Activated CD4-positive, alpha-beta T cell treated with anti-CD3 and anti-CD28 coated beads, Interleukin-2, amount 50 U/mL, for 4 hours (primary cell): Measurements from ENCODE around the gene FCRL3.
"Not testable (repeated sequence)": the region's sequence is repeated elsewhere in the genome, so short reads cannot be mapped to it uniquely, and the experiment has no call there.

Source experiments
- DNase-seq, 2 experiments: peaks; one replicate each; pipeline ENCODE4 v3.0.0-alpha.2; 2020

Gene FCRL3, protein sequence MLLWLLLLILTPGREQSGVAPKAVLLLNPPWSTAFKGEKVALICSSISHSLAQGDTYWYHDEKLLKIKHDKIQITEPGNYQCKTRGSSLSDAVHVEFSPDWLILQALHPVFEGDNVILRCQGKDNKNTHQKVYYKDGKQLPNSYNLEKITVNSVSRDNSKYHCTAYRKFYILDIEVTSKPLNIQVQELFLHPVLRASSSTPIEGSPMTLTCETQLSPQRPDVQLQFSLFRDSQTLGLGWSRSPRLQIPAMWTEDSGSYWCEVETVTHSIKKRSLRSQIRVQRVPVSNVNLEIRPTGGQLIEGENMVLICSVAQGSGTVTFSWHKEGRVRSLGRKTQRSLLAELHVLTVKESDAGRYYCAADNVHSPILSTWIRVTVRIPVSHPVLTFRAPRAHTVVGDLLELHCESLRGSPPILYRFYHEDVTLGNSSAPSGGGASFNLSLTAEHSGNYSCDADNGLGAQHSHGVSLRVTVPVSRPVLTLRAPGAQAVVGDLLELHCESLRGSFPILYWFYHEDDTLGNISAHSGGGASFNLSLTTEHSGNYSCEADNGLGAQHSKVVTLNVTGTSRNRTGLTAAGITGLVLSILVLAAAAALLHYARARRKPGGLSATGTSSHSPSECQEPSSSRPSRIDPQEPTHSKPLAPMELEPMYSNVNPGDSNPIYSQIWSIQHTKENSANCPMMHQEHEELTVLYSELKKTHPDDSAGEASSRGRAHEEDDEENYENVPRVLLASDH

DNA sequence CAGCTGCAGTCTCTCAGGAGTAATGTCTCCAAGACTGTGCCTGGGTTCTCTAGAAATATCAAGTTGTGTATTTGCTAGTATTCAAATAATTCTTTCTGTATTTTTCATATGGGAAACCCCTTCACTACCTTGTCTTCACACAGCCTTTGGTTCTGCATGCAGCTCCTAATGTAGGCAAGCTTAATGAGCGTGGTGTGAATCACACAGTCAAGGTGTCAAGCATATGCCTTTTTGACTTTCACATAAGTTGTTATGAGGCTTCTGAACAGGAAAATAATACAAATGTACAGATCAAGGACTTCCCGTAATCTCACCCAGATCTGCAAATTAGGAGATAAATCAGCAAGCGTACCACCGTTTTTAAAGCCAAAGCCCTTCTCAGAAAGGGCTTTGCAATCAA lies at the start of gene FCRL3:
FCRL3 (minus strand) TSS at position 38 of the 400 bp plus-strand sequence. CDS start 280 bp downstream, outside the sequence.
- DNase-seq, result no peak

DNA sequence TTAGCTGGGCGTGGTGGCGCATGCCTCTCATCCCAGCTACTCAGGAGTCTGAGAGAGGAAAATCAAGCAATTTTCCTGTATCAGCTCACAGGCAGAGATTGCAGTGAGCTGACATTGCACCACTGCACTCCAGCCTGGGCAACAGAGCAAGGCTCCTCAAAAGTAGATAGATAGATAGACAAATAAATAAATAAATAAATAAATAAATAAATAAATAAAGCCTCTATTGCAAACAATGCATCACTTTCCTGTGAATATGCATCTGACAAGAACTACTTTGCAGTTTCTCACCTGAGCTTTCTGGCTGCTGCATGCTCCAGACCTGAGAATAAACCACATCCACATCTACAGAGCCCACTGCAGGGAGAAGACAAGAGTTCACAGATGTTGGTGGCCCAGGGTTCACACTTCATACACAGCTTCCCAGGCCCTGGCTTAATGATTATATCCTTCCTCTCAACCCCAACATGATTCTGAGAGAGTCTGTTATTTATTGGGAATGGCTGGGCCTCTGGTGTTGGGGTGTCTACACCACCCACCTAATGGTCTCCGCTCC lies 47.8 kb upstream of the FCRL3 start:
- no peak for DNase-seq

DNA sequence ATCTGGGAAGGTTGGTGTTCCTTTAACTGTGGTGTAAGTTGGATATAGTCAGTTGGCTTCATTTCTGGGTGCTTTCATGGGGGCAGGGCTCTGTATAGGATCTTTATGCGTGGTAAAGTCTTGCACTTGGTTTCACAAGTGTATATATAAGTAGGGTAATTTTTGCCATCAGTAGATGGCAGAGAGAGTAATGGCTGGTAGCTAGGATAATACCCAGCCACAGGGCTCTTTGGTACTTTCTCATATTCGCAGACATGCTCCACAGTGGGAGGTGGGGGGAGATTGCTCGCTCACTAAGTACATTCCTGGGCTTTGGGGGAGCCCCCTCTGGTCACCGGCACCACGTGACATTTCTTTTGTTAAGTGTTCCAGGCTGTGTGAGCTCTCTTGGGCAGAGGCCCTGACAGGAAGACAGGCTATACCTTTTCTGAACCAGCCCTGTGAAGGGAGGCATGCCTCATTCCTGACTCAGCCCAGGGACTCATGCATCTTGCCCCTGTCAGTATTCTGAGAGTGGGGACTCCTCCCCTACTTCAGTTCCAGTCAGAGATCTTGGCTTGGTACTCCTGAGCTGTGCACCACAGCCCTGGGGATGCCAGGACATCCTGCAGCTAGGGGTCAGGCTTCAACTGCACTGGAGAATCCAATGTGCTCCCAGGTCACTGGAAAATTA lies 38.8 kb upstream of the FCRL3 start:
- no peak for DNase-seq

DNA sequence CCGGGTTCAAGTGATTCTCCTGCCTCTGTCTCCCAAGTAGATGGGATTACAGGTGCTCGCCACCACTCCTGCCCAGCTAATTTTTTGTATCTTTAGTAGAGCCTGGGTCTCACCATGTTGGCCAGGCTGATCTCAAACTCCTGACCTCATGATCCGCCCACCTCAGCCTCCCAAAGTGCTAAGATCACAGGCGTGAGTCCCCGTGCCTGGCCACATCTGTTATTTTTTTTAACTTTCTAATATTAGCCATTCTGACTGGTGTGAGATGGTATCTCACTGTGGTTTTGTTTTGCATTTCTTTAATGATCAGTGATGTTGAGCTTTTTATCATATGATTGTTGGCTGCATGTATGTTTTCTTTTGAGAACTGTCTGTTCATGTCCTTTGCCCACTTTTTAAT lies 35.4 kb upstream of the FCRL3 start:
- DNase-seq, result not testable (repeated sequence)

DNA sequence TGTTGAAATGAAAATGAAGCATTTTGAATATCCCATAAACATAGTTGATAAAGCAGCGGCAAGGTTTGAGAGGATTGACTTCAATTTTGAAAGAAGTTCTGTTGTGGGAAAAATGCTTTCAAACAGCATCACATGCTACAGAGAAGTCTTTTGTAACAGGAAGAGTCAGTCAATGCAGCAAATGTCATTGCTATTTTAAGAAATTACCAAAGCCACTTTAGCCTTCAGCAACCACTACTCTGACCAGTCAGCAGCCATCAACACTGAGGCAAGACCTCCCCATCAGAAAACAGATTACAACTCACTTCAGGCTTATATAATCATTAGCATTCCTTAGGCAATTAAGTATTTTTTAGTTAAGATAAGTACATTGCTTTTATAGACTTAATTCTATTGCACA lies 33.8 kb upstream of the FCRL3 start:
- no peak for DNase-seq

DNA sequence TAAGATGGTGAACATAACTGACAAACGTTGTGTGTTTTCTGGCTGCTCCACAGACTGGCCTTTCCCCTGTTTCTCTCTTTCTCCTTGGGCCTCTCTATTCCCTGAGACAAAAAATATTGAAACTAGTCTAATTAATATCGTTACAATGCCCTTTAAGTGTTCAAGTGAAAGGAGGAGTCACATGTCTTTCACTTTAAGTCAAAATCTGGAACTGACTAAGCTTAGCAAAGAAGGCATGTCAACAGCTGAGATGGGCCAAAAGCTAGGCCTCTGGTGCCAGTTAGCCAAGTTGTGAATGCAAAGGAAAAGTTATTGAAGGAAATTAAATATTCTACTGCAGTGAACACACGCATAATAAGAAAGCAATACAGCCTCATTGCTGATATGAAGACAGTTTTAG lies 32.2 kb upstream of the FCRL3 start:
- DNase-seq, result no peak

DNA sequence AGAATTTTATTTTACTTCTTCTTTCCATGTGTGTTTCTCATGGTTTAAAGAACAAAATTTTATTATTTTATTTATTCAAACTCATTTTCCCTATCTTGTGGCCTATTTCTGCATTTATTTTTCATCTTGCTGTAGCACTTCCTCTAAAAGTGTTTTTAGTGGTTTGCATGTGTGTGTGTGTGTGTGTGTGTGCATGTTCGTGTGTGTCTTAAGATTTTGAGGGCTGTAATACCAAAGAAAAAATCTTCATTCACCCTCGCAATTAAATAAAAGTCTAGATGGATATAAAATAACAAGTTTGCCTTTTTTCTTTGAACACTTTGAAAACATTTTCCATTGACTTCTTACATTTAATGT lies 24.6 kb upstream of the FCRL3 start:
- DNase-seq, result no peak

DNA sequence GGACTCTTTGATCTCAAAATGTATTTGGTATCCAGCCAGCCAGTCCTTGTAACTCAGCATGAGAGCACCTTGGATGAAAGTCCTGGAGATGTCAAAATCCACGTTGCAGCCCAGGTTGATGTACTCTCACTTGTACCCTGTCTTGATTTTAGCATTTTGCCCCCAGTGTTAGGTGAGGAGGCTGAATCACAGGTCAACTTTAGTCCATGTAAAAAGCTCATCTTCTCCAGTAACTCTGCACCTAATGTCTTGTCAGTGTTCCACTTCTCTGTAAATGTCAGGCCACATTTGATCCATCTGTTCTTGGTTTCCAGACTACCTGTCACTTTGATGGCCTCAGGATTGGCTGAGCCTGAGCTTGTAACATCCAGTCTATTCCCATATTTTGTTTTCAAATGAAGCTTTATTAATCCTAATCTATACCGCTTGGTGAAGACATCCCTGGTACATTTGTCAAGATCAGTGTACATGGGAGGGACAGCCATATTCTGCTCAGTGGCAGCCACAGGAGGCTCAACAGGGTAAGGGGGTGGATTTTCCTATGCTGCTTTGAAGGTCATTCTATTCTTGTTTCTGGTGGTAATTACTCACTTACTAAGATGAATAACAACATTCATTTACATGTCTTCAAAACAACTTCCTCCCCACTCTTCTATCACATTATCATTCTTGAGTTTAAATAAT lies 24.1 kb upstream of the FCRL3 start:
- DNase-seq, result no peak

DNA sequence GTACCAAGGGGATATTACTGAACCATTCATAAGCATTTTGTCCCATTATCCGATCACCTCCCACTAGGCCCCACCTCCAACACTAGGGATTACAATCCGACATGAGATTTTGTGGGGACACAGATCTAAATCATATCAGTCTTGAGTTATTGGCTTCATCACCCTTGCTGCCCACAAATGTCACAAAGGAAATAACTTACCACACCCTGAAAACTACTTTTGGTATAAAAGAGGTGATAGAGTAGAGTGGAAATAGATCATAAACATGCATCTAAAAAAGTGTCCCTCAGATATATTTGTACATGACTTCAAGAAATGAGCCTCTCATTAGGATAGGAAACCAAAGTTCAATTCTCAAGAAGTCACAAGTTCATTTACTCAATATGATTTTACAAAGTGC lies 22.6 kb upstream of the FCRL3 start:
- DNase-seq, result no peak

DNA sequence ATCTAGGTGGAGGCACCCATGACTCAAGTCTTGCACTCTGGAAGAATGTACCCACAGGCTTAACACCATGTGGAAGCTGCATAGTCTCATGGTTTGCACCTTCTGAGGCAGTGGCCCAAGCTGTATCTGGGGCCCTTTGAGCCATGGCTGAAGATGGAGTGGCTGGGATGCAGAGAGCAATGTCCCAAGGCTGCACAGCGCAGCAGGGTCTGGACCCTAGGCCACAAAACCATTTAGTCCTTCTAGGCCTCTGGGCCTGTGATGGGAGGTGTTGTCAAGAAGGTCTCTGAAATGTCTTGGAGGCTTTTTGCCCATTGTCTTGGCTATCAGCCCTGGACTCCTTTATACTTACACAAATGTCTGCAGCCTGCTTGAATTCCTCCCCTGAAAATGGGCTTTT lies 21.4 kb upstream of the FCRL3 start:
- DNase-seq, result no peak

DNA sequence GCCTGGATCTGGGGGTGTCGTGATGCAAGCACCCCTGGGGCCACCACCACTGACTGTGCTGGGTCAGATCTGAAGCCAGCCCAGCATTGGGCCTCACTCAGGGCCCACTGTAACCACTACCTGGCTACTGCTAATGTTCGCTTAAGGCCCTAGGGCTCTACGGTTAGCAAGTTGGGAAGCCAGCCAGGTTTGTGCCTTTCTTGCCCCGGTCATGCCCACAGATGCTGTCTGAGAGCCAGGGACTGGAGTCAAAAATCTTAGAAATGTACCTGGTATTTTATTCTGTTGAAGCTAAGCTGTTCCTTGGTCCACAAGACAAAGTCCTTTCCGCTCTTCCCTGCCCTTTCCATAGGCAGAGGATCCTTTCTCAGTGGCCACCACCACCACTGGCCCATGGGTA lies 15.2 kb upstream of the FCRL3 start:
- DNase-seq, result no peak

DNA sequence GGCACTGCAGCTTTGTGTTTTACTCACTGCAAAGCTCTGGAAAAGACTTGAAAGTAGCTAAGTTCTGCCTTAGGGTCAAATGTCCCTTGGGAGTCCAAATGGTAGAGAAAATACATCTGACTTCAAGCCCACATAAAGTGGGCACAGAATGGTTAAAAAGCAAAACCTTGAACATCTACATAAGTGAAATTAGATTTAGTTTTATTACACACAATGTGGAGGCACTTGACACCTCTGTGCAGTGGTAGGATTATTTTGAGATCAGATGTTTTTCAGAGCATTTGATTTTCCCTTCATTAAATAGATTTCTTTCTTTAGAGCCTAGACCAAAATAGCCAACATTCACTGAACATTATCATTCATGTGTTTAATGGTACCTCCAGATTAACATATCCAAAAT lies 11.2 kb upstream of the FCRL3 start:
- no peak for DNase-seq

DNA sequence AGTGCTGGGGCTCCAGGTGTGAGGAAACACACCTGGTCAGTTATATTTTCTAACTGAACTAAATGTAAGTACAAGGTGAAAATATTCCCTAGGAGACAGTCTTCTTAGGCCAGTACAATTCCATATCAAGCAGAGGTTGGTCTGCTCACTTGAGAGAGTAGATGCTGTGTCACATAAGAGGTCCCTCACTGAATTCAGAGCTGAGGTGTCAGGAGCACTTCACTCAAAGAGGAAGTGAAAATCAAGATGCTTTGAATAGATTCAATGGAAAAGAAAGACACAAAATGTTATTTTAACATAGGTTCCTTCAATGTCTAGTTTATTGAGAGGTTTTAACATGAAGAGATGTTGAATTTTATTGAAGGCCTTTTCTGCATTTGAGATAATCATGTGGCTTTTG lies 4.3 kb upstream of the FCRL3 start:
- no peak for DNase-seq

DNA sequence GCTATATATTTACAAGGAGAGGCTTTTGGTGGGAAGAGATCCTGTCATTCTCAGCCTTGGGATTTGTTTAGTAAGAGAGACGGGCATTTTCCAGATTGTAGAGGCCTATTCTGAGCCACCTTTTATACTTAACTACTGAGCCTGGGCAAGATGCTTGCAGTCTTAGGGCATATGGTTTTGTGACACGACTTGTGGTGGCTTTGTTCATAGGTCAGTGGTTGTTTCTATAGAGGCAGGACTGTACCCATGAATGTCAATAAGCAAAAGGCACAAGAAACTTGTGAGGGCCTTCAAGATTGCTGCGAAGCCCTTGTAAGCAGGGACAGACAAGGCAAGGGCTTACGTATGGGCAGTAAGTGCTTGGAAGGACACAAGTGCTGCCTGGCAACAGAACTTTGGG lies 3.4 kb upstream of the FCRL3 start:
- DNase-seq, result no peak

DNA sequence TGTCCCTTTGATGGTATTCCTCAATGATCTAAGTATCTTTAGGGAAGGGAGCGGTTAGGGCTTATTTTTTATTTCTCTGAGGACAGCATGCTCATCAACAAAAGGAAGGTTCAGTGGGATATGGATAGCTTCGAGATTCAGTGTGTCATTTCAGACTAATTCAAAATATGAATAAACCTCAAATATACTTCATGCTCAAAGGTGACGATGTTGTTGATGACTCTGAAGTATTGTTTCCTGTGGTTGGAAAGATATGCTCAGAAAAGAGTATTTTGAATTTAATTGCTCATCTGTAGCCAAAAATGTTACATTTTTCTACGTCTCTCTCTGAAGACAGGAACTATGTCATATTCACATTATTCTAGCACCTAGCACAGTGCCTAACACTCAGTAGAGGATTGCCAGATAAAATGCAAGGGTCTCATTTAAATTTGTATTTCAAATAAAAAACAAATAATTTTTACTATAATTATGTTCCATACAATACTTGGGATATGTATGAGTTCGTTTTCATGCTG lies 1.8 kb upstream of the FCRL3 start:
- DNase-seq, result no peak

DNA sequence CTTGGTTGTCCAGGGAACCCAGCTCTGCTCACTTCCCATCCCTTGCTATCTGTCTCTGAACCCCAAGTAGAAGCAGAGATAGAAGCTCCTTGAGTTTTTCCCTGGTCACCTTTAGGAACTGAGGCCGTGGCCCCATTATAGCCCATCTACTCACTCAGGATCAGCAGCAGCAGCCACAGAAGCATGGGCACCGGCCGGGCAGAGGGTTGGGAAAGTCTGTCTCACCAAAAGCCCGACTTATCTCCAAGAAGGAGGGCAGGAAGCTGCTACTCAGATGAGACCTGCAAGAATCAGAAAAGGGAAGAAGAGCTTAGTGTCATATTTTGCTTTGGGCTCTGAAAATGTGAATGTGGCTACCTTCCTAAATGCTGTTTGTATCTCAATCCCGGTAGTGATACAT lies 264 bp downstream of the FCRL3 start:
- DNase-seq, result no peak

DNA sequence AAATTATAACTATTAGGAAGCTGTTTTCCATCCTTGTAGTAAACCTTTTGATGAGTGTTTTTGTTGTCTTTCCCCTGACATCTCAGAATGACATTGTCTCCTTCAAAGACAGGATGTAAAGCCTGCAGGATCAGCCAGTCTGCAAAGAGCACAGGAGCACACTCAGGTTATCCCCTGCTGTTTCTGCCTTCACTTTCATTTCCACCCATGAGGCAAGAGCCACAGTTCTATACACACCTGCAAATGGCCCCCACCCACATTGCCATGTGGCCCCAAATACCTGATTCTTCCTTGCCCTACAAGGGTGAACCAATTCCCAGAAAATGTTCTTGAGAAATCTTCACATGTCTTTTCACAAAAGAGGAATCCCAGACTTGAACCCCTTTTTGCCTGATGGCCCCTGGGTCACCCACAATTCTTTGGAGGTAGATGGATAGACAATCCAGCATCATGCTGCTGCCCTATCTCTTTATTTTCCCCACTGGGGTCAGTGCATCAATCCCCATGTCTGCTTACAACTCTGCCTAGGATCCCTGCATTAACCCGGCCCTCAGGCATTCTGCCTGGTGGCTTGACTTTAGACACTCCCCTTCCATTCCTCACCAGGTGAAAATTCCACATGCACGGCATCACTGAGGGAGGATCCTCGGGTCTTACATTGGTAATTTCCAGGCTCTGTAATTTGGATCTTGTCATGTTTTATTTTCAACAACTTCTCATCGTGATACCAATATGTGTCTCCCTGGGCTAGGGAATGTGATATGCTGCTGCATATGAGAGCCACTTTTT lies 2.6 kb downstream of the FCRL3 start:
- DNase-seq, result no peak

DNA sequence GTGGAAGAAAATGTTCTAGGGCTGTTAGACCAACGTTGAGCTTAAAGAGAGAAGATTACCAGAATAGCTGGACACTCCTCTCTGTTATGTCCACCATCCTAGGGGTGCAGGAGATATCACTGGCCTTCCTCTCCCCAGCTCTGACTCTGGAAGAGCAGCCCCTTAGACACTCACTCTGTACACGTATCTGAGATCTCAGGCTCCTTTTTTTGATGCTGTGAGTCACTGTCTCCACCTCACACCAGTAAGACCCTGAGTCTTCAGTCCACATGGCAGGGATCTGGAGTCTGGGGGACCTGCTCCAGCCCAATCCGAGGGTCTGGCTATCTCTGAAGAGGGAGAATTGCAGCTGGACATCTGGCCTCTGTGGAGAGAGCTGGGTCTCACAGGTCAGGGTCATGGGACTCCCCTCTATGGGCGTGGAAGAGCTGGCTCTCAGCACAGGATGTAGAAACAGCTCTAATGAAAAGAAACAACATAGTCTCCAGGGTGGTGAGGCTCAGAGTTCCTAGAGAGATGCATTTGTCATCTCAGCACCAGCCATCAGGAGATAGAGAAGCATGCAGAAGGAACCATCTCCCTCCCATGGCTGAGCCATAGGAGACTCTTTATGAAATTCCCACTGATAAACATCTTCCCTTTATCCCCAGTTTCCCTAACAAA lies 3.5 kb downstream of the FCRL3 start:
- DNase-seq, result no peak

DNA sequence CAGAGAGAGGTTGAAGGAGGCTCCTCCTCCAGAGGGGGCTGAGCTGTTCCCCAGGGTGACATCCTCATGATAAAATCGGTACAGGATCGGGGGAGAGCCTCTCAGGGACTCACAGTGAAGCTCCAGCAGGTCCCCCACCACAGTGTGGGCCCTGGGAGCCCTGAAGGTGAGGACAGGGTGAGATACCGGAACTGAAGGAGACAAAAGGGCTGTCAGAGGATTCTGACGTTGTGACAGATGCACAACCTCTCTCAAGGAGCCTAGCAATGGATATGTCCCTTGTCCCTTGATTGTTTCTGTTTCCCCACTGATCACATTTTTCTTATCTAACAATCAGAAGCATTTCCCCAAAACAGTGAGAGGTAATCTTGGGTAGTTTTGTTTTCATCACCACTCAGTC lies 5.2 kb downstream of the FCRL3 start:
- DNase-seq, result no peak

DNA sequence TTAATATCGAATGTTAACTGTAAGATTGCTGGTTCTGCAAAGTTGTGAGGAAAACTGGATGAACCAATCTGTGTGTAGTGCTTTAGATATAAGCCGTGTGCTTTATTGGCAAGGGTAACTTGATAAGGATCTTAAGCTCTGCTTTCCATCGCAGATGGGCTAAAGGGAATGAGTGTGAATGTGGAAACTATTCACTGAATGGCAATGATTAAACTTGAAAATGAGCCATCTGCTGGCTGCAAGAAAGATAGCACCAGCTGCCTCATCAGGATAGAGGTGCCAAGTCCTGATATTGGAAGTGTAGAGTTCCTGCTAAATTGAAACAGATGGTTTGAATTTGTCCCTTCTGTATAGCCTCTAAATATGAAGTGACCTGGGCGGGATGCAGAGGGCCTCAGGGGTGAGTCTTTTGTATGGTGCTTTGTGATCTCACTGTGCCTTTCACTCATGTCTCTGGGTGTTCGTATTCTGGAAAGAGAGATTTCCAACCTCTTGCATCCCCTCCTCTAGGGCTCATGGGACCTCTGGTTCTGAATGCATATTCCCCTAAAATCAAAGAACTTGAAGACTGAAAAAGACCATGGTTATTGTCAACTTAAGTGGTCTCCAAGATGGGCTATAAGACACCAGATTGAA lies 9.2 kb downstream of the FCRL3 start:
- no peak for DNase-seq
